GM19043 (cell line): ENCODE data around the gene CMIP.
A peak's percentile ranks its signal among the peaks of the same experiment; 100 is the strongest.

Source experiments
- ATAC-seq: cut with Tn5 transposase; IDR thresholded peaks from one replicate; pipeline ENCODE4 v1.9.1; 2021; ENCODE audit warnings: low read depth; ENCODE audit not compliant: unreplicated experiment

The CMIP gene

DNA sequence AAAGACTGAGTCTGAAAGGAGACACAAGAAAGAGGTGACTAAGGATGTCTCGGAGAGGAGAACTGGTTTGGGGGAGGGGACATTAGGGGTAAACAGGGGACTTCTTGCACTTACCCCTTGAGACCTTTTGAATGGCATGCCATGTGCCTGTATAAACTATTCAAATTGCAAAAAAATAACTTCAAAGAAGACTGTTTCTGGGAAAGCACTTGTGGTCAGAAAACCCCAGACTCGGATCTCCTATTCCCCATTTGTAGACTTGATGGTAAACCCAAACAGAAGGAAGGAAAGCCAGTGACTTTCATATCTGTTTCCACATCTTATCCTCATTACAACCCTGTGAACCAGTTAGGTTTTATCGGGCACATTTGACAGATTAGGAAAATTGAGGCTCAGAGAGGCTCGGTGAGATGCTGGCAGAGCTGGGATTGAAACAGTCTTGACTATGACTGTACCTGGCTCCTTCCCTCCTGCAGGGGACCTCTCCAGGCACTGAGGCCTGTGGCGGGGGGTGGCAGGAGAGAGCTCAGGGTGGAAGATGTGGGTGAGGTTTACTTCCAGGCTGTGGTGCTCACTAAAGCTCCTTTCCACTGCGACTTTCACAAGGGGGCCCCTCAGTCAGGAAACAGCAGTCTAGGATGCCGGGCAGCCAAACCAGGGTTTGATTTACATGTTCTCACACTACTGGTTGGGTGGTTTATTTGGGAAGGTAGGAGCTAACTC, 304.0 kb downstream of the CMIP start:
- no peak for ATAC-seq

DNA sequence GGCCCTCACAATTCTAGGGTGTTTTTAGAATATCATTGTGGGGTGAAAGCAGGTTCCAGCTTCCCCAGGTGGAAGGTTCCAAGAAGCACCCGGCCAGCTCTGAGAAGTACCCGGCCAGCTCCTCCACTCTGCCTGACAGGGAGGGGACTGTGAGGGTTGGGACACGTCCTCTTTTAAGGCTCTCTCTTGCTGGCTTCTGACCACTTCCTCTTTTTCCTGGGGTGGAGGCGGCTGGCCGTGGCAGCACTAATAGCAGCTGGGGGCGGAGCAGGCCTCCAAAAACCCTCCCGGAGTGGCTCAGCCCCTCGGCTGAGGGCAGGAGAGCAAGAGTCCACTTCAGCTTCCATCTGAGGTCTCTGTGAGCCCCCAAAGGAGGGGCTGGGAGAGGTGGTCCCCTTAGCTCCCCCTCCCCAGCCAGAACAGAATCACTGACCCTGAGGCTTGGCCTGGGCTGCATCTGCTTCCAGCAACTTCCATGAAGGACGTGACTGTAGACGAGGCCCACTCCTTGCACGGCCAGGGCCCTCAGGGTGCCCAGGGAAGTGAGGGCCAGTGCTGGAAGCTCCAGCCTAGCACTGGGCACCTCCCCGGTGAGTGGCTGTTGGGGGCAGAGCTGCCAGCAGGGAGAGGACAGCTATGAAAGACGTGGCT, 307.7 kb downstream of the CMIP start:
- ATAC-seq, result peak; percentile 87

- no peak for ATAC-seq
These were observed 308.2 kb downstream of the CMIP start for GRCh38 chr16:81752876-81753227.

GRCh38 chr16:81754858-81755257, 310.2 kb downstream of the CMIP start:
- no peak for ATAC-seq

GRCh38 chr16:81755915-81756614, 311.5 kb downstream of the CMIP start:
- ATAC-seq, result no peak

DNA sequence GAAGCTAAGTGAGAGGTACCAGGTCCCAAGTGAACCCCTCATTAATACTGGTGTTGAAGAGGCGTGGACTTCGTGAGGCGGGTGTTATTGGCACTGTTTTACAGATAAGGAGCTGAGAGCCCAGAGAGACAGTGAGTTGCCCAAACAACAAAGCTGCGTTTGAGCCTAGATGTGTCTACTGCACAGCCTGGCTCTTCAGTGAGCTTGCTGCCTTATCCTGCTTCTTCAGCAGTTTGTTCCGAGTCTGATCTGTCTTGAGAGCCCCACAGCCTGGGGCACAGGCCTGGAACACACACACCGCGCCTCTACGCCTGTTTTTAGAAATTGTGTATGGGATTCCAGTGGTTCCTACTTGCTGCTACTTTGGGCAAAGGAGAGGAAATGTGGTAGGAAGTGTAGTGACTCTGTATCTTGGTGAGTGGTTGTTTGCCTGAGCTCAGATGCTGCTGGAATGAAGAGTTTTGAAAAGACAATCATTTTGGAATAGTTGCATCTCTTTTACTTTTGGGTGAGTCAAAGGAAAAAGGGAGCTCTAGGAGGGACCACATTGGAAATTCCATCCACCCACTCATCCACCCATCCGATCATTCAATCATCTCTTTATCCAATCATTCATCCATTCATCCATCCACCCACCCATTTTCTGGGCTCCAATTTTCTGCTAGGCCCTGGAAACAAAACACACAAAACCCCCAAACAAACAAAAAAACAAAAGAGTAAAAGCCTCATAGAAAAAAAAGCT, 312.2 kb downstream of the CMIP start:
- no peak for ATAC-seq

GRCh38 chr16:81758376-81758775, 313.8 kb downstream of the CMIP start:
- no peak for ATAC-seq
